NCI-H1105 treated with DMSO at 0.1 percent for 48 hours (cell line): Measurements from ENCODE around the gene FRMD7.
A peak's percentile ranks its signal among the peaks of the same experiment; 100 is the strongest.
"Not testable (repeated sequence)": the region's sequence is repeated elsewhere in the genome, so short reads cannot be mapped to it uniquely, and the experiment has no call there.

Experiments used
- DNase-seq: peaks from one replicate; lab custom pipeline; 2025; lab: John Stamatoyannopoulos, UW

The FRMD7 gene, protein sequence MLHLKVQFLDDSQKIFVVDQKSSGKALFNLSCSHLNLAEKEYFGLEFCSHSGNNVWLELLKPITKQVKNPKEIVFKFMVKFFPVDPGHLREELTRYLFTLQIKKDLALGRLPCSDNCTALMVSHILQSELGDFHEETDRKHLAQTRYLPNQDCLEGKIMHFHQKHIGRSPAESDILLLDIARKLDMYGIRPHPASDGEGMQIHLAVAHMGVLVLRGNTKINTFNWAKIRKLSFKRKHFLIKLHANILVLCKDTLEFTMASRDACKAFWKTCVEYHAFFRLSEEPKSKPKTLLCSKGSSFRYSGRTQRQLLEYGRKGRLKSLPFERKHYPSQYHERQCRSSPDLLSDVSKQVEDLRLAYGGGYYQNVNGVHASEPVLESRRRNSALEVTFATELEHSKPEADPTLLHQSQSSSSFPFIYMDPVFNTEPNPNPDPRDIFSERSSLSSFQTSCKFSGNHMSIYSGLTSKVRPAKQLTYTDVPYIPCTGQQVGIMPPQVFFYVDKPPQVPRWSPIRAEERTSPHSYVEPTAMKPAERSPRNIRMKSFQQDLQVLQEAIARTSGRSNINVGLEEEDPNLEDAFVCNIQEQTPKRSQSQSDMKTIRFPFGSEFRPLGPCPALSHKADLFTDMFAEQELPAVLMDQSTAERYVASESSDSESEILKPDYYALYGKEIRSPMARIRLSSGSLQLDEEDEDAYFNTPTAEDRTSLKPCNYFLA

DNA sequence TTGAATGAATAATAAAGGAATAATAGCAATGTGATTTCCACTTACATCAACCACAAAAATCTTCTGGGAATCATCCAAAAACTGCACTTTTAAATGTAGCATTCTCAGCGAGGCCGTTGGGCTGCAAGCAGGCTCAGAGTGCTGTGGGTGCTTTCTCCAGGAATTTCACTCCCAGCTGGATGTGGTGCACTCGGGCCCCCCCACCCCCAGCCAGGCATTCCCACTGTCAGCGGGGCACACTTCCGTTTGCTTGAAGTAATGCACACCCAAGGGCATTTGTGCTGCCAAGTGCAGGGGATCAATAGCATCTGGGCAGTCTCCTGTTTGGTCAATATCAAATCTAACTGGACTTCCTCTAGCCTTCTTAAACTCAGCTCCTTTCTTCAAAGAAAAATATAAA lies at the start of gene FRMD7:
Gene FRMD7 (minus strand): TSS at position 278 of the 400 bp plus-strand sequence. CDS start 176 bp downstream, at position 102.
- DNase-seq: no peak

DNA sequence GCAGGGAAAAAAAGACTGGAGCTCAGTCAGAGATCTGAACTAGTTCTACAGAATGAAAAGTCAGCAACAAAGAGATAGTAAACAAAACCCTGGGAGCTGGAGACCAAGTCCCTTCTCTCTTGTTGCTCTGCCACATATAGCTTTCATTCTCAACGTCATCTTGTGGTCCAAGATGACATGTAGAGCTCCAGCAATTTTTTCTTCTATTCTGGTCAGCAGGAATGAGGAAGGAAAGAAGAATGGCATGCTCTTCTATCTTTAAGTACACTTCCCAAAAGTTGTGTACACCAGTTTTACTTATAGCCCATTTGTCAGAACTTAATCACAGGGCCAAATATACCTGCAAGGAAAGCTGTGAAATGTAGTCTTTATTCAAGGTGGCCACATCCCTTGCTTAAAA lies 45.8 kb upstream of the FRMD7 start:
- DNase-seq: no peak

DNA sequence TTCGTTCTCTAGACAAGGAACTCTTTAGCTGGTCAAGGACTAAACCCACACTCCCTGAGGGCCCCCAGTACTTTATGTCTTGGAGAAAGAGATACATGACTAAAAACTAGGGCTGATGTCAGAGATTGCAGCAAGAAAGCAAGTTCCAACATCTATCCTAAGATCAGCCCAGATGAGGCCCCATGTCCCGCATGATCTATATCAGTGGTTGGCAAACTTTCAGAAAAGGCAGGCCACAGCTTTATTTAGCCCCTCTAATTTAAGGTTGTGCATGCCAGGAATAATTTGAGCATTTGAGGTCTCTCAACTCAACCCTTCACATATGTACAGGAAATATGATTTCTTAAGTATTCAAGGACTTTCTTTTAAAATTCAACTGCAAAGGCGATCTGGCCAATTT lies 44.1 kb upstream of the FRMD7 start:
- no peak for DNase-seq

DNA sequence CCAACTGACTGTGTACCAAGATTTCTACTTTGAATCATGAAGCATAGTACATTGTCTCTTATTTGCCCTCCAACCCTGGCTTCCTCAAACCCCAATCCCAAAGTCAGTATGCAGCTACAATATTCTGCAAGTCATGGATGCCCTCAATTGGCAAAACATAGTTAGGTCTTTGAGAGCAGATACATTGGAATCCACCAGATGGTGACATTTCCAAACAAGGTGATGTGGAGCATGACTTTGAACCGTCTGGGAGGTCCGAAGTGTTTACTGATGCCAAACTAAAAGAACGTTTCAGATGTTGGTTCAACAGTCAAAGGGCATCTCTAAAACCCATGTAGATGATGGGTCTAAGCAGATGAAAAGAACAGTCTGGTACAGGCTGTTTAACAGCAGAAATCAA lies 43.7 kb upstream of the FRMD7 start:
- DNase-seq: no peak

DNA sequence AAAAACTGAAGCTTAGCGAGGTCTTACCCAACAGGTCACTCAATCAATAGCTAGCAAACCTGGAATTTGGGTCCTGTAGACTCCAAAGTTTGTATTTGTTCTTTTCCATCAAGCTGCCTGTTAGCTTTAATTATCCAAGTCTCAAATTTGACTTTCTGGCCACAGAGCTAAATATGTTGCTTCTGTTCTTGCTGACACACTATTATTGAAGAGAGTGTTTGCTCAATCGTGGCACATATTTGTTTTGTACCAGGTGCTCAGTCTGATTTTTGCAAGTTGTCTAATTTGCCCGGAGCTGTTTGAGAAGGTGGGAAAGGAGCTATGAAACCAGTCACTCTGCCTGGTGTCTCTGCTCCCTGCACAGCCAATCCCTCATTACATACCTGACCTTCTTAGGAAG lies 41.7 kb upstream of the FRMD7 start:
- DNase-seq: peak; percentile 24

DNA sequence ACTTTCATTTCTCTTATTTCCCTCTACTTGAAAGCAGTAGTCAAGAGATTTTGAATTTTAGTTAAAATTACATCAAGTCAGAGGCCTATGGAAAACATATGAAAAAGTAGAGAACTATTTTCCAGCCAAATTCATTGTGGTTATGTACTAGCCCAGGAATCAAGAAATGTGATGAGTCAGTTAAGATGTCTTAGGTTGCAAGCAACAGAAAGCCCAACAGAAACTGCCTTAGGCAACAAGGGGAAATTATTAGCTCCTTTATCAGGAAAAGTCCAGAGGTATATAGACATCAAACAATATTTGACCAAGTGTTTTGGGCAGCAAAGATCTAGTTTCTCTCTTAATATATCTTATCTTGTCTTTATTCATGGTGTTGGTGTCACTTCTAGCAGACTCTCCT lies 37.8 kb upstream of the FRMD7 start:
- DNase-seq: no peak

DNA sequence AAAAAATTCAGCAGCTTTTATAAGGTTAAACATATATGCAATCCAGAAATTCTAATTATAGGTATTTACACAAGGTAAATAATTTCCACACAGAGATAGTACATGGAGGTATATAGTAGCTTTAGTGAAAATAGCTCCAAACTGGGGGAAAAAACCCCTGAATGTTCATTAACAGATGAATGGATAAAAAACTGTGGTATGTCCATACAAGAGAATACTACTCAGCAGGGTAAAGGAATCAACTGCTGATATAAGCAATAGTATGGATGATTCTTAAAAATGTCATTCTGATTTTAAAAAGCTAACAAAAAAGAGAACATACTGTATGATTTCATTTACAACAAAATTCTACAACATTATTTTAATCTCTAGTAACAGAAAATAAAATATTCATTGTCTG lies 37.2 kb upstream of the FRMD7 start:
- DNase-seq: no peak

DNA sequence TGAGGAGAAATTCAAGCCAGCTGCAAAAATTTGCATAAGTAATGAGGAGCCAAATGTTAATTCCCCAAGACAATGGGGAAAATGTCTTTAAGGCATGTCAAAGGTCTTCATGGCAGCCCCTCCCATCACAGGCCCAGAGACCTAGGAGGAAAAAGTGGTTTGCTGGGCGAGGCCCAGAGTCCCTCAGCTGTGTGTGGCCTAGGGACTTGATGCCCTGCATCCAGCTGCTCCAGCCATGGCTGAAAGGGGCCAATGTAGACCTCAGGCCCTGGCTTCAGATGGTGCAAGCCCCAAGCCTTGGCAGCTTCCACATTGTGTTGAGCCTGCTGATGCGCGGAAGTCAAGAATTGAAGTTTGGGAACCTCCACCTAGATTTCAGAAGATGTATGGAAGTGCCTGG lies 35.3 kb upstream of the FRMD7 start:
- DNase-seq: not testable (repeated sequence)

DNA sequence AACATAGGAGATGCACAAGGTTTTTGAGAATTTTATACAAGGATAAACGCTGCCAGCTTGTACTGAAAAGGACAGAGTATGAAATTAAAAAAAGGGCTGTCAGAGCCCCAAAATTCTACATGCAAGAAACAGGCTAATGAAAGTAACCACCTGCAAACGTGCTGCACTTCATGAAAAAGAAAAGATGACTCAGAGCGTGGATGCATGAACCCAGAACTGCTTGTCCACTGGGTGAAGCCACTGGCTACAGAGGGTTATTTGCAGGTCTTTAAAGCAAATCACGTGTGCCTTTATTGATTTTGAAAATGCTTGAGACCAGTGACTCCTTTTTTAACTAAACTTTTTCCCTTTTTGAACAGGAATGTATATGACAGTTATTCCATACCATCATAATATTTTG lies 25.3 kb upstream of the FRMD7 start:
- no peak for DNase-seq

DNA sequence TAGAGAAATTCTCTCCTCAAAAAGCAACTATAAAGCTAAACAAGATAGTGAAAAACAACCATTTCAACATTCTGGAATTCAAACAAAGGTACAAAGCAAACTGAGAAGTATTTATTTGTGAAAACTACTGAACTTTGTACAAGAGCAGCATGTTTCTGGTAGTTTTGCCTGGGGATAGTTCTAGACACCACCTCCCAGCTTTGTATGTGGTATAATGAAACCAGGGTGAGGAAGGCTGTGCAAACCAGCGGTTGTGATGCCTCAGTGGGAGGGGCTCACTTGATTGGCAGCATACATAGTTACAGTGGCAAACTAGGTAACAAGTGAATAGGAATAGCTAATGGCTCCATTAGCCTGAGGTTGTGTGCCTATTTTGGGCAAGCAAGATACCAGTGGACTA lies 18.6 kb upstream of the FRMD7 start:
- DNase-seq: no peak

DNA sequence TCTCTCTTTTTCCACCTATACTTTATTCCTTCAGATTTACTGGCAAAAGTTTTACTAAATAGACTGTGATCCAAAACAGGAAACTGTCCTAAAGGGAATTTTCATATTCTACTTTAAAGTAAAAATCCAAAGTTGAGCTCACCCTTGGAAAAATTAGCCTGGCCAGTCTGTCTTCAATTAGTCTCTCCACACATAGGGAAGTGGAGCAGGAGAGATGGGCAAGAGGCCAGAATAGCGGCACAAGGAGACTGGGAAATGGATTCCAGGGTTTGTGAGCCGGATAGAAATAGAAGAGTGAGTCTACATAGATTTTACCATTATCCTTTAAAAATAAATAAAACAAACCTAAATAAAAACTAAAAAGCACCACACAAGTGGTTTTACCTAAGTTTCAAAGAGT lies 16.2 kb upstream of the FRMD7 start:
- no peak for DNase-seq

DNA sequence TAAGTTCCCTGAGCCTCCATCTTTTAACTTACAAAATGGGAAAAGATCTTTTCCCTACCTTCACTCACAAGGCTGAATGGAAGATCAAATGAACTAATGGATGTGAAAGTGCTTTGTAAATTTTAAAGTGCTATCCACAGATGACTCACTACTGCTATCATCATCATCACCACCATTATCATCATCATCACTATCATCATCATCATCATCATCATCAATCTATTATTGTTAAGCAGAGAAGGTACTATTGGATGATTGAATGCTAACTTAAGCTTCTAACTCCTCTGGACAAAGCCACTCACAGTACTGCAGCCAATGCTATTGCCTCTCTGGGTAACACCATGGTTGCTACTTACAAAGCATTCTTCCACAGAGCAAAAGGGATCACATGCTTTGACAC lies 1.9 kb downstream of the FRMD7 start:
- no peak for DNase-seq

DNA sequence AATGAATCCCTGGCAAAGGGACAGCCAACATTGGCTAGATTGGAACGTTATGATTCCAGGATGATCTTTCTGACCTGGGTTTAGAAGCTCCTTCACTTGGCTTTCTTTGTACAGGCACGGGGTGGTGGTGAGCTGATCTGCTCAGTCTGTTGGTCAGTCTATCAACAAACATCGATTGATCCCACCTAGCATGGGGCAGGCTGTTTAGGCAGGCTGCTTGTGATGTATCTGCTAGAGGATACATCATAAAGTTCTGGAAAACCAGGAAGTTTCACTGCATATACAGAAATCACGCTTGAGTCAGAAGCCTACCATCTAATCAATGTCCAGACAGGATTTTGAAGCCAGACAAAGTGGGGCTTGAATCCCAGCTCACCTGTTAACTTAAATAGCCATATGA lies 6.9 kb downstream of the FRMD7 start:
- DNase-seq: no peak

DNA sequence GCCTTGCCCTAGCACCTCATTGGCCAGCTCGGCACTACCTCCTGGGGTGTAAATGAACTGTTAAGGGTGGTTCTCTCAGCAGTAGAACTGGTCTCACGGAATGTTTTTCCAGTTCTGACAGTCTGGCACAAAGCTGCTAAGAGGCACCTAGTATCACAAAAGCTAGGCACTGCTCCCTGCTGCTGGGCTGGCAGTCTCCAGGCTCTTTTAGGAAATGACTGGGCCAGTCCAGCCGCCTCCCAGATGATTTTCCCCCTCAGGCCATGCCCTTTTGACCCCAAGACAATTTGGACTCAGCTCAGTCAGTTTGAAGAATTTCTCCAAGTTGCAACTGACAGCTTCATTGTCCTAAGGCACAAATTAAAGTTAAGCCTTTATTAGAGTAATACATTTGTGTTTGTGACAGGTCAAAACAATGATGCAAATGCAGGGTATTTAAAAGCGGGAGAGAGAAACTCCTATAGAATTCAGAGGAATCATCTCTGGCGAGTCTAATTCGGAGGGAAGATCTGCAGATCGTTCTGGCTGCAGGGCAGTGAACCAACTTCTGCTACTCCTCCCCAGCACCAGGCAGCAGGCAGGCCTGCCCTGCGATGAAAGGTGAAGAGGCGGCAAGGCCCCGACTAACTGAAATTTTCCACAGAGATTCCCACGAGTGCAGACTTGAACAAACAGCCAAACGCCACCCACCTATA lies 7.9 kb downstream of the FRMD7 start:
- DNase-seq: no peak

DNA sequence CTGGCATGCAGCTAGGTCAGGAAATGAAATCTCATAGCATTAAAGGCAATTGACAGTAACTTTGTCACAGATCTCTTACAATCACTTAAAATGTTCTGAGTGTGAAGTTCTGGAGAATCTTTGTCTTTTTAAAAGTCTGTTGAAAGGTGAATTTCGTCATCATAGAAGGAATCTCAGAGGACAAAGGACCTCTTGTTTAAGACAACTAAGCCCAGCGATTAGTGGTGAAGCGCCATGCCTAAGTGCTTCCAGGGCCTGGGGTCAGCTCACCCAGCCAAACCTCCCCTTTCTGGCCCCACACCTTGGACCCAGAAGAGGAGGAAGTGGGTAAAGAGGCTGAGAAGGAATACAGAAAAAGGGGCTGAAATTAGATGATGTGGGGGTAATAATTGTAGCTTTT lies 8.5 kb downstream of the FRMD7 start:
- no peak for DNase-seq

DNA sequence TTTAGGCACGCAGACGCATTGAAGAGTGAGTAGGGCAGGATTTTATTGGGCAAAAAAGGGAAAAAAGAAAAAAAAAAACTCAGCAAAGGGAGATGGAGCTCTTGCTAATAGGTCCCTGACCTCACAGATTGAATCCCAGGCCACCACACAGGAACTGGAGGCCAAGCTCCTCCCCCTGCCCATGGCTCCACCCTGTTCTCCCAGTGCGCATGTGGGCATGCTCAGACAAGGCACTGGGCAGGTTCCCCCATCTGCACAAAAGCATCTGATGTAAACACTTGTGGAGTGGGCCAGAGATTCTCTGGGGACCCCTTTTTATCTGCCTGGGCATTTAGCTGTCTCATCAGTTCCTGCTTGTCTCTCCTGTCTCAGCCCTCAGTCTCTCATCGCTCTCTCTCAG lies 9.5 kb downstream of the FRMD7 start:
- no peak for DNase-seq

DNA sequence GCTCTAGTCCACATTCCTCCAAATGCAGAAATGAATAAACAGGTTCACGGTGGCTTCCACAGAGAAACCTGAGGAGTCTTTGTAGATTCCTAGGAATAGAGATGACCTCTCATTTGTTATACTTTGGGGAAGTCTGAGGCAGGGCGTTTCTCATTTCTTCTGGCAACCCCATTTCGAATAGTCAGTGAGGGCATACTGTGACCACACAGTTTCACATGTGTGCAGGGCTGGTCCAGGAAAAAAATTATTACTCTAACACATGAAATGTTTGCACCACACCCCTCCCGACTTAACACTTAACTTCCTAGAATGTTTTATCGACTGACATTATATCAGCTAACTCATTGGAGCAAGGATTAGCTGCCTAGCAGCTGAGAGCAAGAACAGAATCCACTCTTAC lies 12.0 kb downstream of the FRMD7 start:
- no peak for DNase-seq

DNA sequence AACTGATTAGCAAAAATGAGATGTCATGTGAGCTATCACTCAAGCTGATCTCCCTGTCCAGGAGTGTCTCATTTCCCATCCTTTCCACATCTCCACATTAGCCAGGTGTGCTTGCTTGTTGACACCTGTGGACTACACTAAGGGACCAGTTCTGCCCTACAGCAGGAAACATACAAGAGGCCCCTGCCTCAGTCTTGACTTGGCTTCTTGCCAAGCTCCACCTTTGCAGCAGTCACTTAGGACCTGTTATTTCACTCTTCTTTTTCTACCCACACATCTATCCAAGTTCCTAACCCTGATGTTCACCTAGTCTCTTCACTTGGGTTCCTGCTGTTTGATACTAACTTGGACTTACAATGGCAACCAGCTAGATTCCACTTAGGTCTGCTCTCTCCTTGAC lies 13.2 kb downstream of the FRMD7 start:
- DNase-seq: peak; percentile 18

DNA sequence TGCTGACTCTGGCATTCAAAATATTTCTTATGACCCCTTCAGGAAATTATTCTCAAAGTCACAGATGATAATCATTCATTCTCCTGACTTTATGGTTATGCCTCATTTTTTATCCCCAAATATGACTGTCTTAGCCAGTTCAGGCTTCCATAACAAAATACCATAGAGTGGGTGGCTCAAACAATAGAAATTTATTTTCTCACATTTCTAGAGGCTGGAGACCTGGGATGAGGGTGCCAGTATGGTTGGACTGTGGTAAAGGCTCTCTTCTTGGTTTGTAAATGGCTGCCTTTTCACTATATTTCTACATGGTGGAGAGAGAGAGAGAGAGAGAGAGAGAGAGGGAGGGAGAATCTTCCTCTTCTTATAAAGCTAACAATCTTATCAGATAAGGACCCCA lies 20.5 kb downstream of the FRMD7 start:
- DNase-seq: no peak

DNA sequence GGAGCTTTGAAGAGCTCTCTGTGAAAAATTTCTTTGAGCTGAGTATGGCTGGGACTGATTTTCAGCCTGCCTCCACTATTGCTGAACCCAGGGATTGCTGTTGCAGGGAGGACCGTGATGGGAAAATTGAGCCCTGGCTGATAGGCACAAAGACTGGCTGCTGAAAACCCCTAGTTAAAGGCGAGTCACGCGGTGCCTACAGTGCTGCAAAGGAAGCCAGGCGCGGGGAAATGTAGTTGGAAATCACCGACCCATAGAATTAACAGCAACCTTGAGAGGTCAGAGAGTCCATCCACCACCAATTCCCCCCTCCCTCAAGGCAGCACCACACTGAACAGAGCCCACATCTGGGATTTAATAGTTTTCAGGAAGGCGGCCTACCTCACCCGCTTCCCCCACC lies 26.0 kb downstream of the FRMD7 start:
- DNase-seq: no peak

DNA sequence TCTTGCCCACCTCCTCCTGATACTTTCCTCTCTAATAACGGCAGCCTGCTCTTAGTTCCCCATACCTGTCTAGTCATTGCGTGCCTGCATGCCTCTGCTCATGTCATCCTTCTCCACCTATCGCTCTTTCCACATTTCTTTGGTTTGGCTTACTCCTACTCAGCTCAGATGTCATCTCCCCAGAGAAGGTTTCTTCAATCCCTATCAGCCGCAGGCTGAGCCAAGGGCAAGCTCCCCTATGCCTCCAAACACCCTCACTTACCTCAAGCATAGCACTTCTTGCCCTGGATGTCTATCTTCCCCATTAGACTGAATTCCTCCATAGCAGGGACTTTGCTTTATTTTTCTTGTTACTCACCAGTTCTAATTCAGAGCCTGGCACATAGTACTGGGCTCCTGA lies 26.6 kb downstream of the FRMD7 start:
- no peak for DNase-seq

DNA sequence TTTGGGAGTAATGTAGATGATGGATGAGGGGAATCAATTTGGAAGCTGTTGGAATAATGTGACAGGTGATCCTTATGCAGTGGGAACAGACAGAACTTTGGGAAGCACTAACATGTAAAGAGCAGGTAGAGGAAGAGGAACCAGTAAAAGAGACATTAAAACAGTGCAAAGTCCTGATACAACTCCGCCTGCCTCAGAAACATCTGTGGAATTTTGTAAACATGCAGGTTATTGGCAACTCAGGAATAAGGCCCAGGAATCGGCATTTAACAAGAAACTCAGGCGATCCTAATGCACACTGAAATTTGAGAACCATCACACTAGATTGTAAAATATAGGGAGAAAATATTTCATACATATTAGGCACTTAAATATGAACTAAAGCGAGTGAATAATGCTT lies 29.1 kb downstream of the FRMD7 start:
- not testable (repeated sequence) for DNase-seq

DNA sequence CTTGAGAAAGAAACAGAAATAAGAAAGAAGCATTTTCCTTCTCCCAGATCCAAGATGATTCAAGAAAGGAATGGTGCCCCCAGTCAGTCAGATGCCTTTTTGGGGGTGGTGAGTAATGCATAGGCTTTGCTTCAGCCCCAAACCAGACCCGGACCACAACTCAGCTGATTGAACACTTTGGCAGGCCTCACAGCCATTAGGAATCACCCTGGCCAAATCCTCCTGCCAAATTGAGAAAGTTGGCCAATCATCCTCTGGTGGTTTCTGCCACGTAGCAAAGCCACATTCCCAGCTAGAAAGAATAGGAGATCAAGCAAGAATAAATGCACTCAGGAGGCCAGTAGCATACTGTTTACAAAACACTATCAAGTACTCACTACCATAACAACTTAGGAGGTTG lies 33.7 kb downstream of the FRMD7 start:
- DNase-seq: no peak
